HCT116 (cell line): ENCODE measurements around the gene PPP1R3E. TPM values are rescaled to one million over a fixed set of nuclear protein-coding genes. Genes with fewer than 3 reads are reported as not detected.

Source experiments
- ATAC-seq: fragments of 200-7000 bp; cut with Tn5 transposase; 2 replicates; pipeline ENCODE4 v1.9.1; 2020; ENCODE audit warnings: mild to moderate bottlenecking, moderate library complexity
- BruUV-seq: library from RNA; stranded (reverse); fragments of 400-500 nt; replicated peaks from 2 replicates; lab custom pipeline; 2021; lab: Mats Ljungman, UMichigan
- CTCF ChIA-PET: fragments of 300-600 bp; sonication (Branson Sonifier 250); formaldehyde crosslinking; loops from one replicate; lab custom pipeline; 2021; ENCODE audit warnings: antibody characterized with exemption; lab: Charles Lee
- POLR2A ChIA-PET: fragments of 300-600, 350-600 bp; sonication (Branson Sonifier 250); formaldehyde crosslinking; loops from one replicate; lab custom pipeline; 2021; ENCODE audit warnings: antibody characterized with exemption; lab: Charles Lee
- RAD21 ChIA-PET, 2 experiments: fragments of 300-600 bp; sonication (Branson Sonifier 250); formaldehyde crosslinking; loops; one replicate each; lab custom pipeline; 2023; ENCODE audit warnings: low total read pairs in 2 of 2; ENCODE audit not compliant: uncharacterized antibody in 2 of 2, unreplicated experiment in 2 of 2, low non-redundant PET in 1 of 2; lab: Charles Lee
- DNase-seq: peaks from one replicate; pipeline ENCODE4 v3.0.0-alpha.2; 2010; ENCODE audit warnings: low read depth, low spot score
- H2AFZ ChIP-seq: fragments of 200-600 bp; shearing (Covaris generic), sonication (generic); 2 replicates; pipeline ENCODE4 v1.6.1; 2017; ENCODE audit warnings: low read depth, mixed run types, mixed read lengths, antibody characterized with exemption, low read length; ENCODE audit not compliant: poor library complexity, severe bottlenecking
- H3K27ac ChIP-seq: 2 replicates; pipeline ENCODE4 v1.5.1; 2012; ENCODE audit warnings: low read depth, low read length
- H3K27me3 ChIP-seq: fragments of 200-600 bp; sonication (generic); 2 replicates; pipeline ENCODE4 v1.6.1; 2016; ENCODE audit warnings: mixed run types, low read length, mixed read lengths; ENCODE audit not compliant: insufficient read depth
- H3K36me3 ChIP-seq, 2 experiments: fragments of 200-500 bp in 1 of 2; fragments of 200-600 bp in 1 of 2; sonication (Bioruptor generic) in 1 of 2; sonication (generic) in 1 of 2; 2 replicates each; pipeline versions ENCODE4 v1.5.1 to v1.6.1; 2014 to 2016; ENCODE audit warnings: low read length in 2 of 2, inconsistent platforms in 1 of 2, mixed read lengths in 1 of 2, mixed run types in 1 of 2; ENCODE audit not compliant: insufficient read depth in 2 of 2, control insufficient read depth in 1 of 2
- H3K4me1 ChIP-seq, 2 experiments: fragments of 200-600 bp in 1 of 2; sonication (generic) in 1 of 2; 2 replicates each; pipeline versions ENCODE4 v1.5.1 to v1.6.1; 2012 to 2017; ENCODE audit warnings: low read length in 2 of 2, inconsistent platforms in 1 of 2, mild to moderate bottlenecking in 1 of 2, mixed read lengths in 1 of 2, mixed run types in 1 of 2, moderate library complexity in 1 of 2; ENCODE audit not compliant: insufficient read depth in 2 of 2, control insufficient read depth in 1 of 2
- H3K4me2 ChIP-seq: fragments of 200-600 bp; sonication (generic); 2 replicates; pipeline ENCODE4 v1.6.1; 2017; ENCODE audit warnings: mixed run types, low read length, mixed read lengths
- H3K4me3 ChIP-seq, 2 experiments: fragments of 200-600 bp in 1 of 2; sonication (generic) in 1 of 2; replicated peaks in 1 of 2; 2 replicates each; pipeline ENCODE4 v1.5.1; 2011 to 2016; ENCODE audit warnings: low read length in 2 of 2, control low read depth in 1 of 2, low read depth in 1 of 2, mild to moderate bottlenecking in 1 of 2, mixed read lengths in 1 of 2, mixed run types in 1 of 2
- H3K79me2 ChIP-seq: fragments of 200-600 bp; sonication (generic); 2 replicates; pipeline ENCODE4 v1.6.1; 2017; ENCODE audit warnings: mild to moderate bottlenecking, mixed run types, low read length, moderate library complexity, mixed read lengths; ENCODE audit not compliant: insufficient read depth
- H3K9ac ChIP-seq: fragments of 200-600 bp; sonication (generic); 2 replicates; pipeline ENCODE4 v1.6.1; 2016; ENCODE audit warnings: low read length, mixed read lengths
- H3K9me2 ChIP-seq: fragments of 200-600 bp; sonication (generic), shearing (Covaris generic); 2 replicates; pipeline ENCODE4 v1.6.1; 2017; ENCODE audit warnings: mixed run types, mild to moderate bottlenecking, moderate library complexity; ENCODE audit not compliant: insufficient read depth
- H3K9me3 ChIP-seq, 2 experiments: fragments of 200-500 bp in 1 of 2; fragments of 200-600 bp in 1 of 2; sonication (Bioruptor generic) in 1 of 2; sonication (generic) in 1 of 2; 2 replicates each; pipeline ENCODE4 v1.6.1; 2014 to 2017; ENCODE audit warnings: low read length in 2 of 2, mixed read lengths in 2 of 2, inconsistent platforms in 1 of 2, low read depth in 1 of 2, mild to moderate bottlenecking in 1 of 2, mixed run types in 1 of 2, moderate library complexity in 1 of 2; ENCODE audit not compliant: control insufficient read depth in 1 of 2, insufficient read depth in 1 of 2
- H4K20me1 ChIP-seq: fragments of 200-600 bp; sonication (generic), shearing (Covaris generic); 2 replicates; pipeline ENCODE4 v1.6.1; 2017; ENCODE audit warnings: mixed run types, mild to moderate bottlenecking, moderate library complexity; ENCODE audit not compliant: insufficient read depth
- CBX3 ChIP-seq: IDR thresholded peaks from 2 replicates; pipeline ENCODE4 v1.6.1; 2012; ENCODE audit warnings: low read depth
- CEBPB ChIP-seq: IDR thresholded peaks from 2 replicates; pipeline ENCODE4 v1.6.1; 2012; ENCODE audit warnings: low read depth
- ELF1 ChIP-seq: IDR thresholded peaks from 2 replicates; pipeline ENCODE4 v1.6.1; 2012; ENCODE audit warnings: low read depth, borderline replicate concordance
- EZH2 ChIP-seq: fragments of 200-600 bp; sonication (generic); IDR thresholded peaks from 2 replicates; pipeline ENCODE4 v1.6.1; 2017; ENCODE audit warnings: antibody characterized with exemption, mixed run types
- EZH2phosphoT487 ChIP-seq: fragments of 200-600 bp; IDR thresholded peaks from 2 replicates; pipeline ENCODE4 v1.6.1; 2018; ENCODE audit warnings: antibody characterized with exemption, borderline replicate concordance
- FOSL1 ChIP-seq: IDR thresholded peaks from 2 replicates; pipeline ENCODE4 v1.6.1; 2012; ENCODE audit warnings: low read depth
- POLR2AphosphoS5 ChIP-seq: IDR thresholded peaks from 2 replicates; pipeline ENCODE4 v1.6.1; 2011; ENCODE audit warnings: mild to moderate bottlenecking, low read depth, low read length, moderate library complexity
- RAD21 ChIP-seq: IDR thresholded peaks from 2 replicates; pipeline ENCODE4 v1.6.1; 2012; ENCODE audit warnings: low read depth, mild to moderate bottlenecking
- SIN3A ChIP-seq: IDR thresholded peaks from 2 replicates; pipeline ENCODE4 v1.6.1; 2012; ENCODE audit warnings: low read depth
- SP1 ChIP-seq: IDR thresholded peaks from 2 replicates; pipeline ENCODE4 v1.6.1; 2012; ENCODE audit warnings: low read depth
- SRF ChIP-seq: IDR thresholded peaks from 2 replicates; pipeline ENCODE4 v1.6.1; 2012; ENCODE audit warnings: low read depth
- intact Hi-C: fragments of 100-400 bp; cut with micrococcal nuclease; formaldehyde crosslinking; loops from 2 replicates; pipeline ENCODE4 v1.10.0; 2022
- total RNA-seq: library from RNA; stranded (reverse); gene quantifications from one replicate; pipeline ENCODE4 v1.2.1, GENCODE V29; 2021; ENCODE audit not compliant: unreplicated experiment
- TF ChIP-seq, protein P1 (sequence below): IDR thresholded peaks from 2 replicates; pipeline ENCODE4 v1.6.1; 2012
- TF ChIP-seq, protein P2 (sequence below), 3 experiments: fragments of 200-600 bp in 1 of 3; sonication (generic) in 1 of 3; IDR thresholded peaks in 2 of 3; conservative IDR thresholded peaks in 1 of 3; 2 replicates each; pipeline ENCODE4 v1.5.1; 2012 to 2017; ENCODE audit warnings: low read depth in 2 of 3, low read length in 2 of 3, antibody characterized with exemption in 1 of 3, borderline replicate concordance in 1 of 3, control low read depth in 1 of 3, mild to moderate bottlenecking in 1 of 3, mixed read lengths in 1 of 3, mixed run types in 1 of 3, moderate library complexity in 1 of 3; ENCODE audit not compliant: insufficient read depth in 1 of 3
- TF ChIP-seq, protein P3 (sequence below): IDR thresholded peaks from 2 replicates; pipeline ENCODE4 v1.6.1; 2012

The PPP1R3E gene
- total RNA-seq, 1 experiment from 2014 or later, result 5.6 TPM

DNA sequence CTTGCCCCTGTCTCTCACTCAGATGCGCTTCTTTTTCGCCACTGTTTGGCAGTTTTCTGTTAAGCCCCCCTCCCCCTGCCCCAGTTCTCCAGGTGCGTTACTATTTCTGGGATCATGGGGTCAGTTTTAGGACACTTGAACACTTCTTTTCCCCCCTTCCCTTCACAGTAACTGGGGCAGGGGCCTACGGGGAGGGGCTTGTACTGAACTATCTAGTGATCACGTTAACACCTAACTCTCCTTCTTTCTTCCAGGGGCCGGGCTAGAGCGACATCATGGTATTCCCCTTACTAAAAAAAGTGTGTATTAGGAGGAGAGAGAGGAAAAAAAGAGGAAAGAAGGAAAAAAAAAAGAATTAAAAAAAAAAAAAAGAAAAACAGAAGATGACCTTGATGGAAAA is 22.3 kb upstream of the PPP1R3E start:
- TF ChIP-seq SP1 (no peak), ELF1 (no peak), SRF (no peak), CBX3 (no peak), SIN3A (no peak), CEBPB (no peak), EZH2 (no peak), POLR2AphosphoS5 (no peak), EZH2phosphoT487 (no peak), FOSL1 (no peak), RAD21 (no peak)
- TF ChIP-seq, protein P1, sequence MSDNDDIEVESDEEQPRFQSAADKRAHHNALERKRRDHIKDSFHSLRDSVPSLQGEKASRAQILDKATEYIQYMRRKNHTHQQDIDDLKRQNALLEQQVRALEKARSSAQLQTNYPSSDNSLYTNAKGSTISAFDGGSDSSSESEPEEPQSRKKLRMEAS, result no peak
- TF ChIP-seq, protein P2, sequence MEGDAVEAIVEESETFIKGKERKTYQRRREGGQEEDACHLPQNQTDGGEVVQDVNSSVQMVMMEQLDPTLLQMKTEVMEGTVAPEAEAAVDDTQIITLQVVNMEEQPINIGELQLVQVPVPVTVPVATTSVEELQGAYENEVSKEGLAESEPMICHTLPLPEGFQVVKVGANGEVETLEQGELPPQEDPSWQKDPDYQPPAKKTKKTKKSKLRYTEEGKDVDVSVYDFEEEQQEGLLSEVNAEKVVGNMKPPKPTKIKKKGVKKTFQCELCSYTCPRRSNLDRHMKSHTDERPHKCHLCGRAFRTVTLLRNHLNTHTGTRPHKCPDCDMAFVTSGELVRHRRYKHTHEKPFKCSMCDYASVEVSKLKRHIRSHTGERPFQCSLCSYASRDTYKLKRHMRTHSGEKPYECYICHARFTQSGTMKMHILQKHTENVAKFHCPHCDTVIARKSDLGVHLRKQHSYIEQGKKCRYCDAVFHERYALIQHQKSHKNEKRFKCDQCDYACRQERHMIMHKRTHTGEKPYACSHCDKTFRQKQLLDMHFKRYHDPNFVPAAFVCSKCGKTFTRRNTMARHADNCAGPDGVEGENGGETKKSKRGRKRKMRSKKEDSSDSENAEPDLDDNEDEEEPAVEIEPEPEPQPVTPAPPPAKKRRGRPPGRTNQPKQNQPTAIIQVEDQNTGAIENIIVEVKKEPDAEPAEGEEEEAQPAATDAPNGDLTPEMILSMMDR (IDR thresholded peaks at IDR 0.05 in 2 of 3, conservative IDR thresholded peaks at IDR 0.05 in 1 of 3; ENCODE audit: borderline replicate concordance in 1 of 3, insufficient read depth in 1 of 3, low read depth in 2 of 3, low read length in 2 of 3), result no peak
- TF ChIP-seq, protein P3, sequence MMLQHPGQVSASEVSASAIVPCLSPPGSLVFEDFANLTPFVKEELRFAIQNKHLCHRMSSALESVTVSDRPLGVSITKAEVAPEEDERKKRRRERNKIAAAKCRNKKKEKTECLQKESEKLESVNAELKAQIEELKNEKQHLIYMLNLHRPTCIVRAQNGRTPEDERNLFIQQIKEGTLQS, result no peak
- POLR2A ChIA-PET, result no interaction called here
- no peak overlapping the region for H2AFZ ChIP-seq
- BruUV-seq, result no TSS peak
- no peak overlapping the region for H3K4me3 ChIP-seq
- no peak for DNase-seq
- RAD21 ChIA-PET, result no interaction called here
- peaks cover 26 to 30% of the 10 kb centered on the region in 2 experiments; a peak in 3 of 4 replicates for H3K36me3 ChIP-seq
- H3K9me3 ChIP-seq, result no peaks in the 10 kb centered on the region
- no peaks in the 10 kb centered on the region for H3K9me2 ChIP-seq
- CTCF ChIA-PET, result no interaction called here
- H3K27ac ChIP-seq, result no peak overlapping the region
- intact Hi-C loops, result loop anchor here (5.0 kb wide), 1 partner anchor 132 kb away; no protein-coding TSS in a partner anchor
- ATAC-seq, result no peak
- peaks cover 9 to 19% of the 10 kb centered on the region in 2 experiments; a peak in 3 of 4 replicates for H3K4me1 ChIP-seq
- no peak overlapping the region for H3K9ac ChIP-seq
- no peak overlapping the region for H3K4me2 ChIP-seq
- H4K20me1 ChIP-seq, result no peaks in the 10 kb centered on the region
- no peaks in the 10 kb centered on the region for H3K27me3 ChIP-seq
- H3K79me2 ChIP-seq, result peaks cover 30% of the 10 kb centered on the region
